SJCRH30 (cell line): ENCODE data around the gene SLC7A10. TPM values are rescaled to one million over a fixed set of nuclear protein-coding genes. Genes with fewer than 3 reads are reported as not detected.

Experiments used
- DNase-seq, 2 experiments: peaks; one replicate each; pipeline ENCODE4 v3.0.0-alpha.2; 2015 to 2020
- H3K27ac ChIP-seq: fragments of 250-450 bp; sonication (Bioruptor Pico); 2 replicates; pipeline ENCODE4 v1.5.1; 2020; ENCODE audit warnings: mild to moderate bottlenecking, moderate library complexity
- H3K27me3 ChIP-seq: fragments of 250-450 bp; sonication (Bioruptor Pico); 2 replicates; pipeline ENCODE4 v1.5.1; 2020; ENCODE audit warnings: mild to moderate bottlenecking, moderate library complexity
- H3K36me3 ChIP-seq: fragments of 250-450 bp; sonication (Bioruptor Pico); 2 replicates; pipeline ENCODE4 v1.5.1; 2020; ENCODE audit warnings: mild to moderate bottlenecking, moderate library complexity
- H3K4me1 ChIP-seq: fragments of 250-450 bp; sonication (Bioruptor Pico); 2 replicates; pipeline ENCODE4 v1.5.1; 2020; ENCODE audit warnings: mild to moderate bottlenecking, moderate library complexity
- H3K4me3 ChIP-seq: fragments of 250-450 bp; sonication (Bioruptor Pico); 2 replicates; pipeline ENCODE4 v1.5.1; 2020; ENCODE audit warnings: mild to moderate bottlenecking, moderate library complexity
- H3K9me3 ChIP-seq: fragments of 250-450 bp; sonication (Bioruptor Pico); replicated peaks from 2 replicates; pipeline ENCODE4 v1.5.1; 2020; ENCODE audit warnings: mild to moderate bottlenecking, moderate library complexity
- total RNA-seq: library from RNA; depleted of rRNA; stranded (reverse); fragments of >200 nt; shearing (Covaris generic); gene quantifications from 2 replicates; pipeline ENCODE4 v1.2.3, GENCODE V29; 2014

SLC7A10 gene
- total RNA-seq, 1 experiment from 2014 or later: not detected

DNA sequence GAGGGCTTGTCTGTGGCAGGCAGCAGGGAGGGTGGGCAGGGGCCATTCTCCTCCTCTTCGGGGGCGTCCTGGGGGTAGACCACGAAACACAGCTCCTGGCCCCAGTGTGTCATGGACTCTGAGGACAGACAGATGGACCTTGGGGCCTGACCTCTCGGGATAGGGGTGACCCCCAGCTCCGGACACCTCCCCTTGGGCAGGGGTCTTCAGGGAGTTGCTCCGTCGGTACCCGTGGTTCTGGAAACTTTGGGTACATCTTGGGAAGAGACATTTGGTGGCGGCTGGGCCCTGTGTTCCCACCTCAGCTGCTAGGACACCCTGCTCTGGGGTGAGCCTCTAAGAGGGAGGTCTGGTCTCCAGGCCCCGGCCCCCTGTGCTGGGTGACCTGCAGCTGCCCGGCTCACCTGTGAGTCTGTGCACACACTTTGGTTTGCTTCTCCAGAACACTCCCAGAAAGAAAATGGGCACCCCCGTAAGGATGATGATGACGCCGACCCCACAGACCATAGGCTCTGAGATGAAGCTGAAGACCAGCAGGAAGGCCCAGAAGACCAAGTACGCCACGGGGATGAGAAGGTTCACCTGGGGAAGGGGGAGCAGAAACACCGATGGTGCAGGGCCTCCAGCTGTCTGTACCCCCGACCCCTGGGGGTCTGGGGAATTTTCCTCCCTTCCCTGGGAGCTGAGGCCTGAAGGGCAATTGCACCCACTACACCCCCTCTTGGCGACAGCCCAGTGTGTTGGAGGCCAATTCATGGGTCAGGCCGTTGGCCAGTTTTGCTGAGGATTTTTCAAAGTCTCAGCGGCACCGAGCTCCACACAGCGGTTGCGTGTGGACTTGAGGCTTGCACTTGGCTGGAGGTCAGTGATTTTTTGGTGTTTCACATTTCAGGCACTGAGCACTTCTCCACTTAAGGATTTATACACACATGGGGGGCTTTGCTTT lies 16.5 kb downstream of the SLC7A10 start:
- Histone ChIP-seq H3K27me3 (no peaks in the 10 kb centered on the region), H3K36me3 (0 out of 2 replicates have a peak, but pooled peaks cover 15% of the 10 kb centered on the region), H3K27ac (no peak overlapping the region), H3K4me1 (no peaks in the 10 kb centered on the region), H3K4me3 (no peak overlapping the region), H3K9me3 (no peaks in the 10 kb centered on the region)
- DNase-seq: no peak

GRCh38 chr19:33208371-33208895 lies 17.2 kb downstream of the SLC7A10 start:
- Histone ChIP-seq H3K27me3 (no peaks in the 10 kb centered on the region), H3K27ac (no peak overlapping the region), H3K36me3 (peaks cover 15% of the 10 kb centered on the region; the same call in 1 of the 2 replicates), H3K9me3 (no peaks in the 10 kb centered on the region), H3K4me1 (no peaks in the 10 kb centered on the region), H3K4me3 (no peak overlapping the region)
- DNase-seq: no peak

DNA sequence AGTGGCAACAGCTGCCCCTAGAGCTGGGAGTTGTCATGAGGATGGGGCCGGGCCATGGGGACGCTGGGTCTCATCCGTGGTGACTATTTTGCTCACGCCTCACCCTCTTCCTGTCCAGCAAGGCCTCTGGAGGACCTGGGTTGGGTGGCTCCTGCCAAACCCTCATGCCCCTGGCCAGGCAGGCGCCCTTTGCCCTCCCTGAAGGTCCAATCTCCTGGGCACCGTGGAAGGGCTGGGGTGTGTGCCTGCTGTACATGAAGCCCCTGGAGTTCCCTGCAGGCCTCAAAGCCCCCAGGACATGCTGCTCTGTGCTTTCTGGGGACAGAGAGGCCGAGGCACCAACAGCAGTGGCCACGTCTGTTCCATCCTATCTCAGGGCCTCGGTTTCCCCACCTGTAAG lies 17.7 kb downstream of the SLC7A10 start:
- H3K4me3 ChIP-seq: no peak overlapping the region
- H3K27me3 ChIP-seq: no peaks in the 10 kb centered on the region
- no peak overlapping the region for H3K27ac ChIP-seq
- no peaks in the 10 kb centered on the region for H3K9me3 ChIP-seq
- no peak for DNase-seq
- H3K4me1 ChIP-seq: no peaks in the 10 kb centered on the region
- H3K36me3 ChIP-seq: peaks cover 20% of the 10 kb centered on the region

DNA sequence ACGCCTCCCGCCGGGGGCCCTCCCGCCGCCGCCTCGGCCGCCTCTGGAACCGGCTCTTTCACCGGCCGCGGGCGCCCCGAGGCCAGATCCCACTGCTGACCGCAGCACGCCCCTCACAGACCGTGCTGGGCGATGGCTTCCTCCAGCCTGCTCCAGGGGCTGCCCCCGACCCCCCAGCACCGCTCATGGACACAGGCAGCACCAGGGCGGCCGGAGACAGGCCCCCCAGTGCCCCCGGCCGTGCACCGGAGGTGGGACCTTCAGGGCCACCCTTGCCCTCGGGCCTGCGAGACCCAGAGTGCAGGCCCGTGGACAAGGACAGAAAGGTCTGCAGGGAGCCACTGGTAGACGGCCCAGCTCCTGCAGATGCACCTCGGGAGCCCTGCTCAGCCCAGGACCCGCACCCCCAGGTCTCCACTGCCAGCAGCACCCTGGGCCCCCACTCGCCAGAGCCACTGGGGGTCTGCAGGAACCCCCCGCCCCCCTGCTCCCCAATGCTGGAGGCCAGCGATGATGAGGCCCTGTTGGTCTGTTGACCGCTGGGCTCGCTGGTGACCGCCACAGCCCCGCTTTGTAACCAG lies 18.5 kb downstream of the SLC7A10 start:
- H3K4me1 ChIP-seq: no peaks in the 10 kb centered on the region
- DNase-seq: no peak
- no peak overlapping the region for H3K27ac ChIP-seq
- no peak overlapping the region for H3K4me3 ChIP-seq
- H3K9me3 ChIP-seq: no peaks in the 10 kb centered on the region
- no peaks in the 10 kb centered on the region for H3K27me3 ChIP-seq
- H3K36me3 ChIP-seq: peaks cover 24% of the 10 kb centered on the region

- Histone ChIP-seq H3K4me1 (no peaks in the 10 kb centered on the region), H3K27me3 (no peaks in the 10 kb centered on the region), H3K9me3 (no peaks in the 10 kb centered on the region), H3K27ac (no peak overlapping the region), H3K36me3 (peaks cover 24% of the 10 kb centered on the region), H3K4me3 (no peak overlapping the region)
- DNase-seq: no peak
These were observed 19.2 kb downstream of the SLC7A10 start for GRCh38 chr19:33206261-33207039.

GRCh38 chr19:33205531-33206260 lies 20.0 kb downstream of the SLC7A10 start:
- no peak for DNase-seq

DNA sequence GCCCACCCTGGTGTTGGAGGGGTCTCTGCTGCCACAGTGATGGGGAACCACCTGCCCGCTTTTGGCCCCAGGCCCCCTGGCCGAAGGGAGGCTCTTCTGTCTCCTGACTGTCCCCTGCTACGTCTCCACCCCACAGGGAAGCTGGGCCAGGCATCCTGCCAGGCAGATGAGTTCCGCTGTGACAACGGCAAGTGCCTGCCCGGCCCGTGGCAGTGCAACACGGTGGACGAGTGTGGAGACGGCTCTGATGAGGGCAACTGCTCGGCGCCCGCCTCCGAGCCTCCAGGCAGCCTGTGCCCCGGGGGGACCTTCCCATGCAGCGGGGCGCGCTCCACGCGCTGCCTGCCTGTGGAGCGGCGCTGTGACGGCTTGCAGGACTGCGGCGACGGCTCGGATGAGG lies 20.5 kb downstream of the SLC7A10 start:
- Histone ChIP-seq H3K4me3 (no peak overlapping the region), H3K27ac (no peak overlapping the region), H3K36me3 (peaks cover 24% of the 10 kb centered on the region), H3K27me3 (no peaks in the 10 kb centered on the region), H3K4me1 (no peaks in the 10 kb centered on the region), H3K9me3 (no peaks in the 10 kb centered on the region)
- DNase-seq: no peak

More at GRCh38 chr19:33205531-33206260, 20.0 kb downstream of the SLC7A10 start:
- no peaks in the 10 kb centered on the region for H3K27me3 ChIP-seq
- H3K9me3 ChIP-seq: no peaks in the 10 kb centered on the region
- H3K4me1 ChIP-seq: no peaks in the 10 kb centered on the region
- no peak overlapping the region for H3K27ac ChIP-seq
- H3K36me3 ChIP-seq: peaks cover 24% of the 10 kb centered on the region
- H3K4me3 ChIP-seq: no peak overlapping the region

DNA sequence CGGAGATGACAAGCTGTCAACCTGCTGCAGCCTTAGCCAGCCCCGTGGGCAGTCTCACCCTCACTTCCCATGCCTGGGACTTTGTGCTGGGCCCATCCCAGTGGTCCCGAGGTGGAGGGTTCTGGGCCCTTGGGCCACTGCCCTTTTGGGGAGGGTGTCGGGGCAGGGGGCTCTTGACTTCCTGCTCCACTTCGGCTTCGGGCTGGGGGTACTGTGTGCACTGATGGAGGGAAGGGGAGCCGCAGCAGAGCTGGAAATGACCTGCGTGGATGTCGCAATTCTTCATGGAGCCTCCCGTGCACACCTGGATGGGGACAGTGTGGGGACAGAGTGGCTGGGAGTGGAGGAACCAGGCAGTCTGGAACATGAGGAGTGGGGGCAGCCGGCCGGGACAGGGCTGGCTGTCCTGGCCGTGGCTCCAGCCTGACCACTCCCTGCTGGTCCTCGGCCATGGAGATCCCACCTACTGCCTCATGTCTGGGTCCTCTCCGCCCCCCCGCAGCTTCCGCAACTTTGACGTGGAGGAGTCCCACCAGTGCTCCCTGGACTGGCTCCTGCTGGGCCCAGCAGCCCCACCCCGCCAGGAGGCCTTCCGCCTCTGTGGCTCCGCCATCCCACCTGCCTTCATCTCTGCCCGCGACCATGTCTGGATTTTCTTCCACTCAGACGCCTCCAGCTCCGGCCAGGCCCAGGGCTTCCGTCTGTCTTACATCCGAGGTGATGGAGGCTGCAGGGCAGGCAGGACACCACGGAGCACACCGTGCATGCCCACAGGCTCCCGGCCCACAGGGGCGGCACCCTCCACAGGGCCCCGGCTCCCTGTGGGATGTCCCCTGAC lies 21.3 kb downstream of the SLC7A10 start:
- no peaks in the 10 kb centered on the region for H3K4me1 ChIP-seq
- H3K4me3 ChIP-seq: no peak overlapping the region
- H3K27ac ChIP-seq: no peak overlapping the region
- H3K27me3 ChIP-seq: no peaks in the 10 kb centered on the region
- H3K9me3 ChIP-seq: no peaks in the 10 kb centered on the region
- DNase-seq: no peak
- peaks cover 24% of the 10 kb centered on the region for H3K36me3 ChIP-seq

DNA sequence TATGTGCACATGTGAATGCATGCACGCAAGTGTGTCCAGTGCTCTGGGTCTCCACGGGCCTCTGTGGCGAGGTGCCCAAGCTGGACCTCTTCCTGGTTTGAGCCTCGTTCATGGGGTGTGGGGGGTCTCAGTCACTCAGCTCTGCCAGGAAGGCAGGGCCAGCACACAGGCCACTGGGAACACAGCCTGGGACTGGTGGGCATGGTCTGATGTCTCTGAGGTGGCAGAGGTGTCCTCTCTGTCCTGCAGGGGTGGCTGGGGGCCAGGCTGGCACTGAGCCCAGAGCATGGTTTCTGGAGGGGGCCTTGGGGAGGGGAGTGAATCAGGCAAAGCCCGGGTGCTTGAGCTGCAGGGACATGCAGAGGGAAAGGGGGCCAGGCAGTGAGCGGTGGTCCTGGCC lies 22.1 kb downstream of the SLC7A10 start:
- H3K36me3 ChIP-seq: peaks cover 24% of the 10 kb centered on the region
- H3K9me3 ChIP-seq: no peaks in the 10 kb centered on the region
- no peak for DNase-seq
- no peaks in the 10 kb centered on the region for H3K27me3 ChIP-seq
- no peaks in the 10 kb centered on the region for H3K4me1 ChIP-seq
- no peak overlapping the region for H3K4me3 ChIP-seq
- no peak overlapping the region for H3K27ac ChIP-seq

GRCh38 chr19:33202546-33203507 lies 22.8 kb downstream of the SLC7A10 start:
- no peaks in the 10 kb centered on the region for H3K4me1 ChIP-seq
- H3K27me3 ChIP-seq: no peaks in the 10 kb centered on the region
- H3K36me3 ChIP-seq: peaks cover 22% of the 10 kb centered on the region
- H3K4me3 ChIP-seq: no peak overlapping the region
- no peaks in the 10 kb centered on the region for H3K9me3 ChIP-seq
- no peak overlapping the region for H3K27ac ChIP-seq
- no peak for DNase-seq

DNA sequence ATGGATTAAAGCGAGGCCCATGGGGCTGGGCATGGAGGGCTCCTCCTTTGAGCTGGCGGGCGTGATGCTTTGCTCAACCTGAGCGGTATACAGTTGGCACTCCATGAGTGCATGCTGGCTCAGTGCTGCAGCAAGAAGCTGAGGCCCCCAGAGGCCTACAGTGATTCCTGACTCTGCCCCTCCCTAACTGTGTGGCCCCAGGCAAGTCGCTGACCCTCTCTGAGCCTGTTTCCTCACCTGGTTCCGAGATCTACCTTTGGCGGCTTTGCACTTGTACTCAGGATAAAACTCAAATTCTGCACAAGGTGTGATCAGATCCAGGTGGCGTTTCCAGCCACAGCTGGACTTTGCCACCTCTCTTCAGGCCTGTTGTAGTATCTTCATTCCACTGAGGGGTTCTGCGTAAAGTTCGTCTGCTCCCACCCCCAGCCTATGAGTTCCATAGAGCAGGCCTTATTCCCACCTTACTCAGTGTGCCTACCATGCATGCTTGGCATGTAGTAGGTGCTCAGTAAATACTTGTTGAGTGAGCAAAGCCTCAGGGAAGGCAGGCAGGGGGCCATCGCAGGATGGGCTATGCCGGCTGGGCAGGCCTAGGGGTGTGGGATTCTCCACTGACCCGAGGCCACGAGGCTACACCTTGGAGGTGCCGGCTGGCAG lies 23.6 kb downstream of the SLC7A10 start:
- H3K27me3 ChIP-seq: no peaks in the 10 kb centered on the region
- H3K4me3 ChIP-seq: no peak overlapping the region
- DNase-seq: no peak
- no peak overlapping the region for H3K27ac ChIP-seq
- H3K36me3 ChIP-seq: peaks cover 22% of the 10 kb centered on the region
- H3K9me3 ChIP-seq: no peaks in the 10 kb centered on the region
- no peaks in the 10 kb centered on the region for H3K4me1 ChIP-seq

DNA sequence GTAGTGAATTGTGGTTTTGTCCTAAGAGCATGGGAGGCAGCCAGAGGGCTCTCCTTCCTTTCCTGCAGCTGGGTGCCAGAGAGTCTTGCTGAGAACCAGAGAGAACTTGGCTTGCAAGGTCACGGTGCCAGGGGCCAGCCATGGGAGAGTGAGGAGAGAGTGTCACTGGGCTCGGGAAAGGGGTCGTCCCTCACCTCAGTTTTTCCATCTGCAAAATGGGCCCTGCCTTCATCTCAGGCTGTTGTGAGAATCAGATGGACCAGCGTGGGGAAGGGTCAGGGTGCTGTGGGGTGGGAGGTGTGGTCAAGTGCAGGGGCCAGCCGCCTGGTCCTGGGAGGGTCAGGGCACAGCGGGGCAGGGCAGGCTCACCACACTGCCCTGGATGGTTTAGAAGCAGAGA lies 24.2 kb downstream of the SLC7A10 start:
- Histone ChIP-seq H3K27ac (no peak overlapping the region), H3K9me3 (no peaks in the 10 kb centered on the region), H3K4me3 (no peak overlapping the region), H3K4me1 (no peaks in the 10 kb centered on the region), H3K36me3 (peaks cover 25% of the 10 kb centered on the region), H3K27me3 (no peaks in the 10 kb centered on the region)
- no peak for DNase-seq
